ENCODE results near the gene IPPK.
"Not testable (repeated sequence)": the region's sequence is repeated elsewhere in the genome, so short reads cannot be mapped to it uniquely, and the experiment has no call there.

The IPPK gene

DNA sequence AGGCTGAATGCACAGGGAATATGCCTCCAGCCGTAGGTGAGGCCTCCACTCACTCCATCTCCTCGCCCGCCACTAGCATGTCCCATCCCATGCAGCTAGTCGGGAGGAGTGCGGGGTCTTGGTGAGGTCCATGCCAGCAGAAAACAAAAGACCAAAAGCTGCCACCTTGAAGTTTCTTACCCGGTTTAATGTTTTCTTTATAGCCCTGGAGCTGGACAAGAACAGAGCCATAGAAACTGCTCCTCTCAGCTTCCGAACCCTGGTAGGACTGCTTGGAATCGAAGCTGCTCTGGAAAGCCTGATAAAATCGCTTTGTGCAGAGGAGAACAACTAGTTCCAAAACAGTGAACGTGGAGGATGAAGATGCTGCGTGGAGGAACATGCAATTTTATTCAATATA lies 57.1 kb downstream of the IPPK start:
- DNase-seq, result no peak

DNA sequence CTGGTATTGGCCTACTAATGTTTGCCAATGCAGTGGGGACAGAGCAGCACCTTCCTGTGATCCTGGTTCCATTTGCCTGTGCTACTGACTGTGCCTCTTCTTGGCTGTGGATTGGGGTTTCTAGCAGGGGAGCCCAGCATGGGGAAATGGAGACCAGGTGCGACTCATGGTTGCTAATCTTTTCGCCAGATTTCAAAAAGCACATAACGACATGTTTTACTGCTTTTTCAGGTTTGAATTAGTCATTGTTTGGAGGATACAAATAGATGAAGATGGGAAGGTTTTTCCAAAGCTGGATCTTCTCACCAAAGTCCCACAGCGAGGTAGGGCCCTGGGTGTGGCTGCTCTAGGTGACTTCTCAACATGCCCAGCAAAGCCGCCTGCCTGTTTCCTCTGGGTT lies 57.6 kb downstream of the IPPK start:
- no peak for DNase-seq

DNA sequence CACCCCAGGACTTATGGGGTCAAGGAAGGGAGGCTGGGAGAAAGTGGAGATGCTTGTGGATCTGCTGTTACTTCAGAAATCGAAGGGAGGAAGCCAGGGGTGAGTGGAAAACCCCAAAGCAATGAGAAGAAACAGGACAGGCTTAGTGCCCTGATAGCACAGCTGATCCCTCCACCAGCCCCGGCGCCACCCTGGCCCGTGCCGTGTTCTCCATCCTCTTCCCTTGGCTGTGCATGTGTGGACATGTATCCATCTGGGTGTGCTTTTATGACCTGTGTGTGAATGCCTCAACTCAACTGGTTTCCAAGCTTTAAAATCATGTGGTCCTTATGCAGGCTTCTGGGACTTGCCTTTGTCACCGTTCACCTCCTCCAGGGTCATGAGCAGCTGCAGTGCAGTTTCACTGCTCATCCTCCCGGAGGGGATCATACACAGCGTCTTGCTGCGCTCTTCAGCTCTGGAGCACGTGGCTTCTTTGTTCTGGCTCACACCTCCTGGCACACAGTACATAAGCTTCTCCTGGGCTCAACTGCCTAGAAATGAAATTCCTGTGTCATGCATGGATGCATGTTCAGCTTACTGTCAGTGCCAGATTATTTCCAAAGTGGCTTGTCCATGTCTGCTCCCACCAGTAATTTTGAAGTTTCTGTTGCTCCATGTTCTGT lies 58.2 kb downstream of the IPPK start:
- no peak for DNase-seq

DNA sequence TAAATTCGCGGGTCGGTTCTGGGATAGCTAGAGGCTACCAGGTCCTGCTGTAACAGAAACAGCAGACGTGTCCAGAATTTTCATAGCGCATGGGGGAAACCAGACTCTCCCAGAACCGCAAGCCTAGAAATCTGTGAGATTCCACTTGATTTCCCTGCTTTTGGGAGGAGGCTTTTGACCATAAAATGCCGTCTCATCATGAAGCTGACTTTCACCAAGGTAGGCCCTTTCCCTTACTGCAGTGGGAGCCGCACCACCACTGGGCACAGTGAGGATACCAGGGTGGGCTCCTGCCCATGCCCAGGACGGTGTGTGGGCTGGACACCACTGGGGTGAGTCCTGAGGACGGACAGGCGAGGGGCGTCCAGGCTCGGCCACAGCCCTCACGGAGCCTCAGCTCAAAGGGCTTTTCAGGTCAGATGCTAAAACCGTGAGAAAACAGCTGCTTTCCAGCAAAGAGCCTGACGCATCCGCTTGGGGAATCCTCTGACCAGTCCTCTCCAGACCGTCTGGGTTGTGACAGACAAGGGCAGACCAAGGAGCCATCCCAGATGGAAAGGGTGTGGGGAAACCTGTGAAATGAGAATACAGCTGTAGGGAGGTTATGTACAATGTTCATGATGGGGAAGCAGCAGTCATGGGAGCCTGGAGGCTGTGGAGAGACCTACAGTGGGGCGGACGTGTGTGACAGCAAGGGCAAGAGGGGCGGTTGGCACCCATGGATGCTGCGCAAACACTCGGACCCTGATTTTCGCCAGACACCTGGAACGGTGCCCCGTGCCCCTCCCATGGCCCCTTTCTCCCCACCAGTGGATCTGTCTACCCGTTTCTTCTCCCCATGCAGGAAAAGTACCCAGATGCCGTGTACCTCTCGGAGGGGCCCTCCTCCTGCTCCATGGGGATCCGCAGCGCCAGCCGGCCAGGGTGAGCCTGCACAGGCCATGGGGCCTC lies 59.2 kb downstream of the IPPK start:
- no peak for DNase-seq

DNA sequence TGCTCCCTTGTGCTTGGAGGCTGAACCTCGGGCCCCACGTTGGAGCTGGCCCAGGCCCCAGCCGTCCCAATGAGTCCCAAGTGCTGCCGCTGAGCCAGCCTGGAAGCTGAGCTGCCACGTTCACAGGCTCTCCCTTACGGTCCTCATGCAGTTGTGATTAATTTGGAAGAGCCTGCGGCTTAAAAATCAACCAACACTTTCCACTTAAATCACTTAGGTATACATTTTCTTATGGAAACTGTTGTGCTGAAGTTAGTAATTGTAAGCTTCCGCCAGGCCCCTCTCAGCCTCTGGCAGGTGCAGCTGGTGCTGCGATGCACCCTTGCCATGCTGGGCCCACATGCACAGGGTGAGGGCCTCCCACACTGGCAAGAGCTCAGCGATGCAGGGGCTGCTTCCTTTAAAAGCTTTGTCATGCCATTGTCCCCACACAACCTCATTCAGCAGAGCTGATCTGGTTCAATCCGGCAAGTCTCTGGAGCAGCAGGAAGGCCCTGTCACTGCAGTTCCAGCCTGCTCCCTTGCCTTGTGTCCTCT lies 61.0 kb downstream of the IPPK start:
- no peak for DNase-seq

DNA sequence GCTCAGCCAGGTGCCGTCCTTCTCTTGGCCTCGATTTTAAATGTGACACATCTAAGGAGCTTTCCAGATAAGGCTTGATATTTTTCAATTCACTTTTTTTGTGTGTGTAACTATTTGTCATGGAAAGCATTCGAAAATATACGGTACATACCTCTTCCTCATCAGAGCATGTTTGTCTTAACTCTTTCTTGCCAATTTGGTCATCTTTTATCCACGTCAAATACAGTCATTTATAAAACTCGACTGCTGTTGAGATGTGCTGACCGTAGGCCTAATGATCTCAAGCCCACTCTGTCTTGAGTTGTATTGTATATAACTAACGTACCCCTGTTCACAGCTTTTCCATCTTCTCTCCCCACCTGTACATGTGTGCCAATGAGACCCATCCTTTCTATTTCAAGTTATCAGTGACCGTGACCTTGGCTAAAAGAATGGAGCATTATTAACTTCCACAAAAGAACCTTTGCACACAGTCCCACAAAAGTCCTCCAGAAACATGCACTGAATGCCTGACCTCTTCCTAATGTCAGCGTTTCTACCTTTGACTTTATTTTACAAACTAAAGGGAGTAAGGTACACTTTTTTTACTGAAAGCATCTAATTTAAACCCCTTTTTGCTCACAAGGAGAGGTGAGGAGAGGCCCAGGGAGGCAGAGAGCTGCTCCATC lies 61.6 kb downstream of the IPPK start:
- no peak for DNase-seq

DNA sequence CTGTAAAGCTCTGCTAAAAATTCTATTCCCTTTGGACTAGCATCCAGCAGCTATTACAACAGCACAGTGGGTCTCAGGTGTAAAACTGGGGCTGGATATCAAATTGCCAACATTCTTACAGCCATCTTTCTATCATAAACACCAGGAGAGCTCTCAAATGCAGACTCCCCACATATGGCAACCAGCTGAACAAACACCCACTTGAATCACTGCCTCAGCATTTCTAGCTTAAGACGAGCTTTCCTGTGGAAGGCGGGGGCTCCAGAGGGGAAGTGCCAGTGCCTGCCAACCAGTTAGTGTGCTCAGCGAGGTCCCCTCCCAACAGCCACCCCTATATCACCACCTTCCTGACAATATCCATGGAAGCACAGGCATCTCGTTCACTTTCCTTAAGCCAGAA lies 62.2 kb downstream of the IPPK start:
- DNase-seq, result no peak

DNA sequence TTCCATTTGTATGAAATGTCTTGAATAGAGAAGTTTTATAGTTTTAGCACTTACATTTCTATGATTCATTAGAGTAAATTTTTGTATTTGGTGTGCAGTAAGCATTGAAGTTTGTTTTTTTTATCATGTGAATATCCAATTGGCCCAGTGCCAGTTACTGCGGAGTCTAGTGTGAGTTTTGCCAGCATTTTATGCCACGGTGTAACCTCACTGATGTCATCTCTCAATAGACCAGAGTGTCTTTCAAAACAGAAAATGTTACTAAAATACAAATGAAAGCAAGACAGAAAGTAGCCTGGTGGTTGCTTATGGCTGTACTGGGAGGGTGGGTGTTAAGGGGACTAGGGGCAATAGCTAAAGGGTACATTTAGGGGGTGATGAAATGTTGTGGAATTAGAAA lies 62.8 kb downstream of the IPPK start:
- DNase-seq, result no peak

DNA sequence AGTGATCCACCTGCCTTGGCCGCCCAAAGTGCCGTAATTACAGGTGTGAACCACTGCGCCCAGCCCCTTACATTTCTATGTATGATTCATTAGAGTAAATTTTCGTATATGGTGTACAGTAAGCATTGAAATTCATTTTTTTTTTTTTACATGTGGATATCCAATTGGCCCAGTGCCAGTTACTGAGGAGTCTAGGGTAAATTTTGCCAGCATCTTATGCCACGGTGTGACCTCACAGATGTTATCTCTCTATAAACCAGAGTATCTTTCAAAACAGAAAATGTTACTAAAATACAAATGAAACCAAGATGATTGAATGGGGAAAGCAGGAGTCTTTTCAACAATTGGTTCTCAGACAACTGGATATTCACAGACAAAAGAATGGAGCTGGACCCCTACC lies 64.7 kb downstream of the IPPK start:
- no peak for DNase-seq

DNA sequence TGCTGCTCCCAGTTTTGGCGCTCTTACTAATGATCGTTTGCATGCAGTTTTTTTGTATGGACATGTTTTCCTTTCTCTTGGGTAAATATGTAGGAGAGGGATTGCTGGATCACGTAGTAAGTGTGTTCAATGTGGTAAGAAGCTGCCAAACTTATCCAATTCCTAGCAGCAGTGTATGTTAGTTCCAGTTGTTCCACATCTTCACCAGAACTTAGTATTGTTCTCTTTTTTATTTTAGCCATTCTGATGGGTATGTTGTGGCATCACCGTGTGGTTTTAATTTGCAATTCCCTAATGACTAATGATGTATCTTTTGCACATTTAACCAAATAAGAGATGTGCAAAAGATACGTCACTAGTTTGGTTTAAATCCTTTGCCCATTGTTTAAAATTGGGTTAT lies 65.9 kb downstream of the IPPK start:
- DNase-seq, result no peak

DNA sequence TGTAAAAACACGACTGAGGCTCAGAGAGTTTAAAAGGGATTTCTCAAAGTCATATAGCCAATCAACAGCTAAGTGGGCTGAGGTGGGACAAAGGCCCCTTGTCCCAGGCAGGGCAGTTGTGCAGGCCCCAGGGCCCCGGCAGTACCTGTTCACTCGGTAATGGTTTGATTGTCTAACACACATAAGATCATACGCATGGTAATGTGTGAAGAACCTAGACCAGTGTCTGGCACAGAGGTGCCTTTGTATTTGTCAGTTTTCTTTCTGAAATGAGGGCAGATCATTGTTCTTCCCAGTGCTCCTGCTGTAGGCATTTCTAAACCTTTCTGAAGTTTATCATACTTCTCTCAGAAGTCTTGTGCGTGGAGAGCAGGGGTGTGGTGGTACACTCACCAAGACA lies 66.8 kb downstream of the IPPK start:
- DNase-seq, result no peak

DNA sequence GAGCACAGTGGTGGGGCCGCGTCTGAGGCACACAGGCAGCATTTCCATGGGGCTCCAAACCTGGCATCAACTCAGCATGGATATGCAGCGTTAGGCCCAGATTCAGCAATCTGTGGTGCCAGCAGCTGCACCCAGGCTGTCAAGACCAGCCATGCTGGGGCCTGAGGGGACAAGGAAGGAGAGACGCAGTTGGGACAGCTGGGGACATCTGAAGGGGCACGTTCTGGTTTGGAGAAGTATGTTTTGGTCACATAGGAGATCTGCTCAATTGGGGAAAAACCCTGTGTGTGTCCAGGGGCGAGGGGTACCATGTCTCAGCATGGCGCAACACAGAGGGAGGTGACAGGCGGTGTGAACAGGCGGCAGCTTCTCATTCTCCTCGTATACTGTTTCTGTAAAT lies 67.5 kb downstream of the IPPK start:
- DNase-seq, result no peak

DNA sequence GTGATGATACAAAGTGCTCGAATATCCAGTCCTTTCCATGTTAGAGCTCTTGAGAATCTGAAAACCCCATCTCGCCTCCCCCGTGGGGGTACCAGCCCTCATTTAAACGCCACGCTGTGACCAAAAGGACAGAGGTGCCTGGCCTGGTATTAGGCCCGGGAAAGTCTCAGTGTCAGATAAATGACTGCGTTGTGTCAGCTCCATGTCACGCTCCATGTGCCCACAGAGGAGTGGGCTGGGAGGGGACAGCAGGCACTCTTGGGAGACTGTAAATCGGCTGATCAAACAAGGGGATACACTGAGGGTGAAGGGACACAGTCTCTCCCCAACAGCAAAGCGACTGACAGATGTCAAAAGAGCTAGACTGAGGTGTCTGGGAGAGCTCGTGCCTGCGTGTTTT lies 68.5 kb downstream of the IPPK start:
- DNase-seq, result no peak

DNA sequence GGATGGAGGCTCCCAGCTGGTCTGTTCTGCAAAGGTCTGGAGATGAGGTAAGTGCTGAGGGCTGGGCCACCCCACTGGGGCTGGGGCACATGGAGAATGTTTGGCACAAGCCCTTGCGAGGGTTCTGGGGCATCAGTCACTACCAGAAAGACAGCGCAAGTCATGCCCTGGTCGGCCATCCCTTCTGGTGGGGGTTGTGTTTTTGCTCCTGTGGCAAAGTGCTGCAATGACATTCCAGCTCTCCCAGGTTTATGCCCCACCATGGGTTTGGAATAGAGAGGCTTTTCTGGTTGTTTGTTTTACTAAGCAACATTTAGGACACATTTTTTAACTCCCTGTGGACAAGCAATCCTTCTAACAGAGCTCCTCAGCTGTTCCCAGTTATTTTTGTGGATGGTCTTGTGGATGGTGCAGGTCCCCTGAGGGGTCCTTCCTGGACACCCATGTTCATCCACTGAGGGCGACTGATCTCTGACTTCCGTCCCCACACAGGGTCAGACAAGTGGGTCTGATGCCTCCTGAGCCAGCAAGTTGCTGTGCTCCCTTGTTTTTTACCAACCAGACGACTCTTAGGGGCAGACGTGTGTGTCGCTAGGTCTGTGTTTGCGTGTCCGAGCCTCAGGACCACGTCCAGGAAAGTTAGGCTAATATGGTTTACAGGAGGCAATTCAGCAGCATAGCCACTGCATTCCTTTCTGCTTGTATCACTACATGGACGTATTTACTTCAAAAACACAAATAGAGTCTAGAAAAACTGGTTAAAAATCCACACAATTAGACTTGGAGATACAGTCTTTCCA lies 69.3 kb downstream of the IPPK start:
- no peak for DNase-seq

DNA sequence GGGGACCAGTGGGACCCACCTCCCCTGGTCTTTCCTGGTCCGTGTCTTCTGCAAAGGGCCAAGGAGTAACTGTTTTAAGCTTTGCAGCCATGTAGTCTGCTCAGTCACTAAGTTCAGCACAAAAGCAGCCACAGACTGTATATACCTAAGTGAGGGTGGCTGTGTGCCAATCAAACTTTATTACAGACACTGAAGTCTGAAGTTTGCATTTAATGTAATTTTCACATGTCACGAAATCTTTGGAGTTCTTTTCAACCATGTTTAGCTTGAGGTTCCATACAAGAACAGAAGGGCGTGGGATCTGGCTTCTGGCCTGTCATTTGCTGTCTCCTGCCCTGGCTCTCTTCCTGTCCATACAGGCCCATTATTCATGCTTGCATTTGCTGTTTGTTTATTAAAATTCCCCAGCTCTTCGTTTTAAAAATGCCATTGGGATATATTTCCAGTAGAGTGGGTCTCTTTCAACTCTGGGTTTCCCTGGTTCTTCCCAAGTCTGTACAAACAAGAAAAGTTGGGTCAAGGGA lies 69.9 kb downstream of the IPPK start:
- DNase-seq, result no peak

DNA sequence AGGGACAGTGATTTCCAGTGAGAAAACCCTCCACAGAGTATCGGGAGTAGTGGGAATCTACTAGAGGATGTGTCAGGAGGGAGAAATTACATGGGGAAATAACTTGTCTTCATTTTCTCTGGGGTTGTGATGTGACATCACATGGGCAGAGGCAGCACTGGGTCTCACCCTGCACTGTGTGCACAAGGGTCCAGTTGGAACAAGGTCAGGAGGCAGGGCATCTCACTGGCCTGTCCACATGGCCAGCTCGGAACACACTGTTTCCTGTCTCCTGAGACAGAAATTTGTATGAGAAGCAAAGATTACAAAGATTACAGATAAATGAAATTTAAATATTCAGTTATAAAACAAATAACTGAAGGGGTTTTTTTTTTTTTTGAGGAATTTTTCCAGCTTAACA lies 71.5 kb downstream of the IPPK start:
- no peak for DNase-seq

DNA sequence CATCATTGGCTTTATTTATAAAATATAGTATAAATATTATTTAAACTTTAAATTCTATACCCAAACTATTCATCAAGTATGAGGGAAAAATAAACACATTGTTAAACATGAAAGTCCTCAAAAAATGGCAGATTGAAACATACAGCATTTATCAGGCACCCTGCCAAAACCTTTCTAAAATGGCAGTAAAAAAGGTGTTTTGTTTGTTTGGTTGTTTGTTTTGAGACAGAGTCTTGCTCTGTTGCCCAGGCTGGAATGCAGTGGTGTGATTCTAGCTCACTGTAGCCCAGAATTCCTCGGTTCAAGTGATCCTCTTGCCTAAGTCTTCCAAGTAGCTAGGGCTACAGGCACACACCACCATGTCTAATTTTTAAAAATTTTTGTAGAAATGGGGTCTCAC lies 74.0 kb downstream of the IPPK start:
- DNase-seq, result no peak

DNA sequence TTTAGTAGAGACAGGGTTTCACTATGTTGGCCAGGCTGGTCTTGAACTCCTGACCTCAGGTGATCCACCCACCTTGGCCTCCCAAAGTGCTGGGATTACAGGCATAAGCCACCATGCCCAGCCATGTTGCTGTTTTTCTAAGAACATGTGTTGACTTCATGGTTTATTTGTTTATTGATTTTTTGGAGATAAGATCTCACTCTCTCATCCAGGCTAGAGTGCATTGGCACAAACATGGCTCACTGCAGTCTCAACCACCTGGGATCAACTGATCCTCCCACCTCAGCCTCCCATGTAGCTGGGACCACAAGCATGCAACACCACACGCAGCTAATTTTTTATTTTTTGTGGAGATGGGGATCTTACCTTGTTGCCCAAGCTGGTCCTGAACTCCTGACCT lies 74.9 kb downstream of the IPPK start:
- DNase-seq, result not testable (repeated sequence)

DNA sequence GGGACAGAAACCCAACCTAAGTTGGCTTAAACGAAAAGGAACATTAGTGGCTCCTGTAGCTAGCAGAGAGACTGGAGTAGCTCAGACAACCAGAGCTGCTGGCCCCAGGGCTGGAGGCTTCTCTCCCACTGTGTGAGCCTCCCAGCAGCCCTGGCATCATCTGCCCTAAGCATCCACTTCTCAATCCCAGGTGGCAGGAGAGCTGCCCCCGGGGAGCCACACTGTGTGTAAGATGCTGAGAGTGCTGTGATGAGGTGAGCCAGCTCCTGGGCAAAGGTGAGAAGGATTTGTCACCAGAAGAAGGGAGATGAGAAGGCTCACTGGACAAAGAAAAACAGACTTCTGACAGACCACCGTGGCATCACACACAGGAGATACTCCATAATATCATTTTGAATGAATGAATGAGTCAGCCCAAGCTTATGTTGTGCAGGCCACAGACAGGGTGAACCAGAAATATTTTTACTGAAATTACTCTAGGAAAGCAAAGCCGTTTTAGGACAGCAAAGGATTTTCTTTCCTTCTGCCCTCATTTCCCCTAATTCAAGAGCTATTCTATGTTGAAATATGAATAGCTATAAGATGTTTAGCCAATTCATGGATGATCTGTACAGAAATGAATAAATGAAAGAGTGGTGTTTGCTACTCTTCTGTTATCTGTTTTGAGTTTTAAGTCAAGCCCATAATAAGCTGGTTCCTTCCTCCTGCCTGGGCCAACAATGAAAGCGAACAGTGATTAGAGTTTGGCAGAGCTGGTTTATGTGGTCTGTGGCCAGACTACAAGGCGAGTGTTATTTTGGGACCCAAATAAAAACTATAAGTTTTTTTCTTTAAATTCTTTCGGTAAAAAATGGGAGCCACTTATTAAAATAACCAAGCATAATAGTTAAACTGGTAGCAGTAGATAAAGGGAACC lies 76.7 kb downstream of the IPPK start:
- no peak for DNase-seq

DNA sequence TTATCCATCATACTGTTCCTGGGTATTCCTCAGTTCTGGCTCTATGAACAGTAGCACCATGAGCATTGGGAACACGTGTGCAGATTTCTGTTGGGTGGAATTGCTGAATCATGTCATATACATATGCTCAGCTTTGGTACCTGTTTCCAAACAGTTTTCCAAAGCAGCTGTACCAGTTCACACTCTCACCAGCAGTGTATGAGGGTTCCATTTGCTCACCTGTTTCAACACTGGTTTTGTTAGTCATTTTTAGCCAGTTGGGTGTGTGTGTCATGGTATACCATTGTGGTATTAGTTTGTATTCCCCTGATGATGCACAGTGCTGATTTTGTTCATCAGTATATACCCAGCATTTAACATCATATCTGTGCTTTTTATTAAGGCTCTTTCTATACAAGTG lies 77.4 kb downstream of the IPPK start:
- no peak for DNase-seq

DNA sequence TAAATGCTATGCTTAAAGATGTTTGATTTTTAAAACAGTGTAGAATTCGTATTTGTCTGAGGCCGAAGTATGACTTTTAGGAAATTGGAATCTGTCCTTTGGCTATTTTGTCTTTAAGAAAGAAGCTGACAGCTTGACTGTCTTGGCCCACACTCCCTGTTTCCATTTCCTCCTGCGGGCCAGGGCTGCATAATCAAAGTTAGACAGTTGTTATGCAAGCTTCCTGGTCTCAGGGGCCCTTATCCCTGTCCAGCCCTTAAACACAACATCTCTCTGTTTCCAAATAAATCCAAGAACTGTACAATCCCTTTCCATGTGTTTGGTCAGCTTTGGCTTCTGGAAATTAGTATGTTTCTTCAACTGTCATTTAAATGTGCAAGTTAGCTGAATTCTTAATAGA lies 79.6 kb downstream of the IPPK start:
- no peak for DNase-seq

Data from stimulated activated CD4-positive, alpha-beta T cell treated with anti-CD3 and anti-CD28 coated beads, Interleukin-4, amount 100 ng/mL, for 1 hour (primary cell).